Measurements from ENCODE around the gene MIB2.

Gene MIB2

DNA sequence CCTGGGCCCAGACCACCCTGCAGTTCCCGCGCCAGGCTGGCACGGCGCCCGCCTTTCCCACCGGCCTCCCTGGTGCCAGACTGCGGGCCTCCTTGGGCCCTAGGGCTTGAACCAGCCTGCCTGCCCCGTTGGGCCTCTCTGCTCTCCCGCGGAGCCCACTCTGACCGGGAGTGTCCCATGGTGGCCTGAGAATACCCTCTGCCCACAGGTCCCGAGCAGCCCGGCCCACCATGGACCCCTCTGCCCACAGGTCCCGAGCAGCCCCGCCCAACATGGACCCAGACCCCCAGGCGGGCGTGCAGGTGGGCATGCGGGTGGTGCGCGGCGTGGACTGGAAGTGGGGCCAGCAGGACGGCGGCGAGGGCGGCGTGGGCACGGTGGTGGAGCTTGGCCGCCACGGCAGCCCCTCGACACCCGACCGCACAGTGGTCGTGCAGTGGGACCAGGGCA is 7.9 kb downstream of the MIB2 start:
- TF ChIP-seq, protein P1, sequence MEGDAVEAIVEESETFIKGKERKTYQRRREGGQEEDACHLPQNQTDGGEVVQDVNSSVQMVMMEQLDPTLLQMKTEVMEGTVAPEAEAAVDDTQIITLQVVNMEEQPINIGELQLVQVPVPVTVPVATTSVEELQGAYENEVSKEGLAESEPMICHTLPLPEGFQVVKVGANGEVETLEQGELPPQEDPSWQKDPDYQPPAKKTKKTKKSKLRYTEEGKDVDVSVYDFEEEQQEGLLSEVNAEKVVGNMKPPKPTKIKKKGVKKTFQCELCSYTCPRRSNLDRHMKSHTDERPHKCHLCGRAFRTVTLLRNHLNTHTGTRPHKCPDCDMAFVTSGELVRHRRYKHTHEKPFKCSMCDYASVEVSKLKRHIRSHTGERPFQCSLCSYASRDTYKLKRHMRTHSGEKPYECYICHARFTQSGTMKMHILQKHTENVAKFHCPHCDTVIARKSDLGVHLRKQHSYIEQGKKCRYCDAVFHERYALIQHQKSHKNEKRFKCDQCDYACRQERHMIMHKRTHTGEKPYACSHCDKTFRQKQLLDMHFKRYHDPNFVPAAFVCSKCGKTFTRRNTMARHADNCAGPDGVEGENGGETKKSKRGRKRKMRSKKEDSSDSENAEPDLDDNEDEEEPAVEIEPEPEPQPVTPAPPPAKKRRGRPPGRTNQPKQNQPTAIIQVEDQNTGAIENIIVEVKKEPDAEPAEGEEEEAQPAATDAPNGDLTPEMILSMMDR (IDR thresholded peaks at IDR 0.05; ENCODE audit: extremely low read depth, missing control alignments), result no peak
- no peak for DNase-seq (ENCODE audit: low spot score)

- DNase-seq (ENCODE audit: low spot score), result no peak
- TF ChIP-seq, protein P1 (IDR thresholded peaks at IDR 0.05; ENCODE audit: extremely low read depth, missing control alignments), result no peak
Observed at GRCh38 chr1:1623631-1624442, 8.5 kb downstream of the MIB2 start.

DNA sequence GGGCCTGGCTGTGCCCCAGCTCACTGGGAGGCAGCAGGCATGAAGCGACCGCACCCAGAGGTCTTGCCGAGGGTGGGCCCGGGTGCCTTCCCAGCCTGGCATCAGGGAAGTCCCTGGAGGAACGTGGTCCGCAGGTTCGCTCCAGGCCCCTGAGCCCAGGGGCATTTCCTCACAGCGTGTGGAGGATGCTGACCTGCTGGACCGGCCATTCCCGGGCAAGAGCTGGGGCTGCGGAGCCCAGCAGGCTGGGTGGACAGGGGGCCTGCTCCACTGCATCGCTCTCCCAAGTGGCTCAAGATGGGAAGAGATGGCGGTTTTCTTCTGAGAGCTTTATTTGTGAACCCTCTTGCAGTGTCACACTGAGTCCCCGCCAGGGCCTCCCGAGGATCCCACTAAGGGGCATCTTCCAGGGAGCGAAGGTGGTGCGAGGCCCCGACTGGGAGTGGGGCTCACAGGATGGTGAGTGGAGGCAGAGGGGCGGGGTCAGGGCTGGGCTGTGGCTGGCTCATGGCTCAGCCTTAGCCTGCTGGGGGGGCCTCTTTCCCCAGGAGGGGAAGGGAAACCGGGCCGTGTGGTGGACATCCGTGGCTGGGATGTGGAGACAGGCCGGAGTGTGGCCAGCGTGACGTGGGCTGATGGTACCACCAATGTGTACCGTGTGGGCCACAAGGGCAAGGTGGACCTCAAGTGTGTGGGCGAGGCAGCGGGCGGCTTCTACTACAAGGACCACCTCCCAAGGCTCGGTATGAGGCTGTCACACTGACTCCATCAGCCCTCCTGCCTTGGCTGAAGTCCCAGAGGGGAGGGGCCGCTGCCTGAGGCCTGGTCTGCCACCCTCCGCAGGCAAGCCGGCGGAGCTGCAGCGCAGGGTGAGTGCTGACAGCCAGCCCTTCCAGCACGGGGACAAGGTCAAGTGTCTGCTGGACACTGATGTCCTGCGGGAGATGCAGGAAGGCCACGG is 9.4 kb downstream of the MIB2 start:
- TF ChIP-seq, protein P1 (IDR thresholded peaks at IDR 0.05; ENCODE audit: extremely low read depth, missing control alignments), result no peak
- no peak for DNase-seq (ENCODE audit: low spot score)

DNA sequence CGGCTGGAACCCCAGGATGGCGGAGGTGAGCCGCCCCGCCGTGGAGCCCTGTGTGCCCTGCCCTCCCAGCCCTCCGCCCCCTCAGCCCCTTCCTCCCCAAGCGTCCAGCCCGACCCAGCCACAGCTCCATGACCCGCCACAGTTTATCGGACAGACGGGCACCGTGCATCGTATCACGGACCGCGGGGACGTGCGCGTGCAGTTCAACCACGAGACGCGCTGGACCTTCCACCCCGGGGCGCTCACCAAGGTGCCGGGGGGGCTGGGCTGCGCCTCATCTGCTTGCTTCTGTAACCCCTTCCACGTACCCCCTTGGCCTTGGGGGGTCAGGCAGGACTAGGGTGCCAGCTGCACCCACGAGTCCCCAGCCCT is 10.1 kb downstream of the MIB2 start:
- no peak for DNase-seq (ENCODE audit: low spot score)
- TF ChIP-seq, protein P1 (IDR thresholded peaks at IDR 0.05; ENCODE audit: extremely low read depth, missing control alignments), result no peak

GRCh38 chr1:1625824-1626206 is 10.5 kb downstream of the MIB2 start:
- DNase-seq (ENCODE audit: low spot score), result no peak
- TF ChIP-seq, protein P1 (IDR thresholded peaks at IDR 0.05; ENCODE audit: extremely low read depth, missing control alignments), result no peak

DNA sequence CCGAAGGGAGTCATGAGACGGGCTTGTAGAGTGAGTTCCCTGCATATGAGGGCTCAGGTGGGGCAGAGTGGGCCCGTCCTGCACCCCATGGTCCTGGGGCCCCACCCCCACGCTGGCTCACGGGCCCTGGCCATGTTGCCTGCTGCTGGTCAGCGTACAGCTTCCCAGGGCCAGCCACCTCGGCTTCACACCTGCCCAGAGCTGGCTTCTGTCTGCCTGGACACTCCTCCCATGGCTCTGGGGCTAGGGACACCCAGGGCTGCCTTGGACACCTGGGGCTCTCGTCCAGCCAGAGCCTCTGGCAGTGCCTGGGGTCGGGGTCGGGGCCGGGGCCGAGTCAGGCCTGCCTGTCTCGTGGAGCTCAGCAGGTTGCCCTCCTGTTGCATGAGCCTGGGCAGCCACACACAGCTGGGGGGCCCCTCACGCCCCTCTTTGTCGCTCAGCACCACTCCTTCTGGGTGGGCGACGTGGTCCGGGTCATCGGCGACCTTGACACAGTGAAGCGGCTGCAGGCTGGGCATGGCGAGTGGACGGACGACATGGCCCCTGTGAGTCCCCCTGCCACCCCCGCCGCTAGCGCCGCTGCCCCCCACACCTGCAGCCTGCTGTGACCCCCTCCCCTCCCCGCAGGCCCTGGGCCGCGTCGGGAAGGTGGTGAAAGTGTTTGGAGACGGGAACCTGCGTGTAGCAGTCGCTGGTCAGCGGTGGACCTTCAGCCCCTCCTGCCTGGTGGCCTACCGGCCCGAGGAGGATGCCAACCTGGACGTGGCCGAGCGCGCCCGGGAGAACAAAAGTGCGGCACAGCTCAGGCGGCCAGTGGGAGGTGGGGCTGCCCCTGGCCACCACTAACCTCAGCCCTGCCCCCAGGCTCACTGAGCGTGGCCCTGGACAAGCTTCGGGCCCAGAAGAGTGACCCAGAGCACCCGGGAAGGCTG is 11.2 kb downstream of the MIB2 start:
- DNase-seq (ENCODE audit: low spot score), result no peak
- TF ChIP-seq, protein P1 (IDR thresholded peaks at IDR 0.05; ENCODE audit: extremely low read depth, missing control alignments), result no peak
